MM.1S (cell line): ENCODE data around the gene LMO7.
"Not testable (repeated sequence)": the region's sequence is repeated elsewhere in the genome, so short reads cannot be mapped to it uniquely, and the experiment has no call there.

Experiments used
- DNase-seq: peaks from one replicate; pipeline ENCODE4 v3.0.0-alpha.2; 2015
- H2AFZ ChIP-seq: fragments of 300-600 bp; sonication (generic); 2 replicates; pipeline ENCODE4 v1.6.0; 2016; ENCODE audit warnings: antibody characterized with exemption, low read length
- H3F3A ChIP-seq: fragments of 300-600 bp; sonication (generic); 2 replicates; pipeline ENCODE4 v1.6.1; 2016; ENCODE audit warnings: mild to moderate bottlenecking, antibody characterized with exemption, low read length, moderate library complexity, mixed read lengths; ENCODE audit not compliant: insufficient read depth
- H3K27ac ChIP-seq: fragments of 300-600 bp; sonication (generic); 2 replicates; pipeline ENCODE4 v1.5.1; 2016; ENCODE audit warnings: mild to moderate bottlenecking, low read length
- H3K27me3 ChIP-seq: fragments of 300-600 bp; sonication (generic); replicated peaks from 2 replicates; pipeline ENCODE4 v1.6.0; 2016; ENCODE audit warnings: low read length; ENCODE audit not compliant: insufficient read depth
- H3K36me3 ChIP-seq: fragments of 300-600 bp; sonication (generic); replicated peaks from 2 replicates; pipeline ENCODE4 v1.6.1; 2016; ENCODE audit warnings: mild to moderate bottlenecking, low read length, mixed read lengths; ENCODE audit not compliant: insufficient read depth
- H3K4me1 ChIP-seq: fragments of 300-600 bp; sonication (generic); 2 replicates; pipeline ENCODE4 v1.6.1; 2016; ENCODE audit warnings: low read length, mixed read lengths
- H3K4me2 ChIP-seq: fragments of 300-600 bp; sonication (generic); 2 replicates; pipeline ENCODE4 v1.6.0; 2016; ENCODE audit warnings: low read depth, low read length
- H3K4me3 ChIP-seq: fragments of 300-600 bp; sonication (generic); 2 replicates; pipeline ENCODE4 v1.5.1; 2016; ENCODE audit warnings: low read length, mixed read lengths
- H3K79me2 ChIP-seq: fragments of 300-600 bp; sonication (generic); 2 replicates; pipeline ENCODE4 v1.6.1; 2016; ENCODE audit warnings: mixed run types, low read length, mixed read lengths
- H3K9ac ChIP-seq: fragments of 300-600 bp; sonication (generic); 2 replicates; pipeline ENCODE4 v1.6.1; 2016; ENCODE audit warnings: low read length, mixed read lengths
- H3K9me2 ChIP-seq: fragments of 300-600 bp; sonication (generic); replicated peaks from 2 replicates; pipeline ENCODE4 v1.6.1; 2016; ENCODE audit warnings: mild to moderate bottlenecking, low read length, mixed read lengths; ENCODE audit not compliant: insufficient read depth
- H3K9me3 ChIP-seq: fragments of 300-600 bp; sonication (generic); replicated peaks from 2 replicates; pipeline ENCODE4 v1.6.1; 2016; ENCODE audit warnings: mild to moderate bottlenecking, low read length, mixed read lengths; ENCODE audit not compliant: insufficient read depth
- H4K20me1 ChIP-seq: fragments of 300-600 bp; sonication (generic); 2 replicates; pipeline ENCODE4 v1.6.1; 2016; ENCODE audit warnings: mild to moderate bottlenecking, low read length, moderate library complexity, mixed read lengths; ENCODE audit not compliant: insufficient read depth
- CTCF ChIP-seq: fragments of 300-600 bp; sonication (generic); IDR thresholded peaks from 2 replicates; pipeline ENCODE4 v1.5.1; 2016; ENCODE audit warnings: antibody characterized with exemption, low read length, mixed read lengths
- EZH2 ChIP-seq: fragments of 300-600 bp; sonication (generic); optimal IDR thresholded peaks from 2 replicates; pipeline ENCODE3; 2017; ENCODE audit warnings: low read depth, mild to moderate bottlenecking, antibody characterized with exemption, low read length, mixed read lengths
- EZH2phosphoT487 ChIP-seq: fragments of 300-600 bp; sonication (generic); IDR thresholded peaks from 2 replicates; pipeline ENCODE4 v1.6.1; 2018; ENCODE audit warnings: antibody characterized with exemption, low read length

Gene LMO7

GRCh38 chr13:75670496-75670895 is 34.4 kb downstream of the LMO7 start:
- no peaks in the 10 kb centered on the region for H3K36me3 ChIP-seq
- no peaks in the 10 kb centered on the region for H3K9me2 ChIP-seq
- no peaks in the 10 kb centered on the region for H3K79me2 ChIP-seq
- no peaks in the 10 kb centered on the region for H4K20me1 ChIP-seq
- no peaks in the 10 kb centered on the region for H3K9me3 ChIP-seq
- H3K4me2 ChIP-seq = no peak overlapping the region
- H3F3A ChIP-seq = no peaks in the 10 kb centered on the region
- no peak for TF ChIP-seq EZH2
- TF ChIP-seq CTCF = no peak
- TF ChIP-seq EZH2phosphoT487 = no peak
- H3K27ac ChIP-seq = no peak overlapping the region
- no peak overlapping the region for H3K4me3 ChIP-seq
- no peak overlapping the region for H3K9ac ChIP-seq
- no peaks in the 10 kb centered on the region for H3K27me3 ChIP-seq
- no peak for DNase-seq
- no peaks in the 10 kb centered on the region for H3K4me1 ChIP-seq
- H2AFZ ChIP-seq = no peak overlapping the region

- Histone ChIP-seq H3K4me2 (no peak overlapping the region), H2AFZ (no peak overlapping the region), H3K4me3 (no peak overlapping the region), H3F3A (no peaks in the 10 kb centered on the region), H3K27ac (no peak overlapping the region), H3K9me2 (no peaks in the 10 kb centered on the region), H3K27me3 (no peaks in the 10 kb centered on the region), H3K36me3 (no peaks in the 10 kb centered on the region), H3K4me1 (no peaks in the 10 kb centered on the region), H3K9me3 (no peaks in the 10 kb centered on the region), H3K79me2 (no peaks in the 10 kb centered on the region), H4K20me1 (no peaks in the 10 kb centered on the region), H3K9ac (no peak overlapping the region)
- DNase-seq = no peak
- TF ChIP-seq EZH2 (no peak), CTCF (no peak), EZH2phosphoT487 (no peak)
Measured at GRCh38 chr13:75675421-75675820, 39.3 kb downstream of the LMO7 start.

GRCh38 chr13:75679459-75679858 is 43.3 kb downstream of the LMO7 start:
- Histone ChIP-seq H3K27ac (no peak overlapping the region), H3K27me3 (no peaks in the 10 kb centered on the region), H3K4me3 (no peak overlapping the region), H3K9me2 (no peaks in the 10 kb centered on the region), H3K79me2 (no peaks in the 10 kb centered on the region), H3K36me3 (no peaks in the 10 kb centered on the region), H2AFZ (no peak overlapping the region), H3F3A (no peaks in the 10 kb centered on the region), H4K20me1 (no peaks in the 10 kb centered on the region), H3K9ac (no peak overlapping the region), H3K4me2 (no peak overlapping the region), H3K4me1 (no peaks in the 10 kb centered on the region), H3K9me3 (no peaks in the 10 kb centered on the region)
- TF ChIP-seq EZH2 (no peak), EZH2phosphoT487 (no peak)
- DNase-seq = no peak

GRCh38 chr13:75680251-75680650 is 44.1 kb downstream of the LMO7 start:
- H3K9me2 ChIP-seq, H3K27me3 ChIP-seq, H3K4me3 ChIP-seq: not testable (repeated sequence)

More at GRCh38 chr13:75680251-75680650, 44.1 kb downstream of the LMO7 start:
- not testable (repeated sequence) for H3K9ac ChIP-seq, H2AFZ ChIP-seq, H3K4me2 ChIP-seq, H3F3A ChIP-seq, H4K20me1 ChIP-seq, H3K27ac ChIP-seq, DNase-seq, H3K36me3 ChIP-seq, H3K4me1 ChIP-seq, H3K9me3 ChIP-seq, H3K79me2 ChIP-seq
